GM12865 (cell line): ENCODE measurements around the gene PDCD5.

Source experiments
- DNase-seq: peaks from one replicate; pipeline ENCODE4 v3.0.0; 2010; ENCODE audit warnings: low read depth
- H3K4me3 ChIP-seq: 2 replicates; pipeline ENCODE4 v1.5.1; 2011; ENCODE audit warnings: mild to moderate bottlenecking, low read depth, low read length, control low read depth
- CTCF ChIP-seq: IDR thresholded peaks from 2 replicates; pipeline ENCODE4 v1.5.1; 2011; ENCODE audit warnings: low read length, control low read depth, low read depth, inconsistent platforms; ENCODE audit not compliant: insufficient read depth; ENCODE audit errors: missing control alignments

Gene PDCD5

GRCh38 chr19:32599736-32600157 is 18.8 kb downstream of the PDCD5 start:
- no peak overlapping the region for H3K4me3 ChIP-seq
- peak; percentile 59 for TF ChIP-seq CTCF
- peak; percentile 73 for DNase-seq

- no peak for DNase-seq
- H3K4me3 ChIP-seq = no peak overlapping the region
- TF ChIP-seq CTCF = no peak
Observed at GRCh38 chr19:32603961-32604360, 23.0 kb downstream of the PDCD5 start.

- no peak for TF ChIP-seq CTCF
- H3K4me3 ChIP-seq = no peak overlapping the region
Observed at GRCh38 chr19:32605544-32605943, 24.6 kb downstream of the PDCD5 start.

GRCh38 chr19:32606289-32606688 is 25.3 kb downstream of the PDCD5 start:
- no peak overlapping the region for H3K4me3 ChIP-seq
- DNase-seq = no peak

More at GRCh38 chr19:32605544-32605943, 24.6 kb downstream of the PDCD5 start:
- no peak for DNase-seq

GRCh38 chr19:32607479-32607878 is 26.5 kb downstream of the PDCD5 start:
- no peak overlapping the region for H3K4me3 ChIP-seq
- no peak for TF ChIP-seq CTCF
- DNase-seq = no peak

More at GRCh38 chr19:32606289-32606688, 25.3 kb downstream of the PDCD5 start:
- TF ChIP-seq CTCF = no peak

- no peak for TF ChIP-seq CTCF
- H3K4me3 ChIP-seq = no peak overlapping the region
- DNase-seq = no peak
Observed at GRCh38 chr19:32611161-32611560, 30.2 kb downstream of the PDCD5 start.

GRCh38 chr19:32613008-32613407 is 32.0 kb downstream of the PDCD5 start:
- H3K4me3 ChIP-seq = no peak overlapping the region
- no peak for DNase-seq
- no peak for TF ChIP-seq CTCF
